SK-N-SH treated with all-trans-retinoic acid at 6 μM for 48 hours (cell line): ENCODE results near the gene ZFP14.

Experiments used
- ATAC-seq: fragments of 200-7000 bp; cut with Tn5 transposase; 3 replicates; pipeline ENCODE4 v1.9.1; 2020; ENCODE audit warnings: mild to moderate bottlenecking, moderate library complexity
- ARNTL ChIP-seq: fragments of 450-650 bp; formaldehyde crosslinking; IDR thresholded peaks from 2 replicates; pipeline ENCODE4 v1.5.0; 2020; ENCODE audit warnings: low read depth, mild to moderate bottlenecking, moderate library complexity, borderline replicate concordance
- BACH2 ChIP-seq: fragments of 250-450 bp; sonication (Bioruptor Pico); IDR thresholded peaks from 2 replicates; pipeline ENCODE4 v1.9.0; 2021; ENCODE audit warnings: mild to moderate bottlenecking, borderline replicate concordance
- CSDC2 ChIP-seq: fragments of 250-450 bp; sonication (Bioruptor Pico); IDR thresholded peaks from 2 replicates; pipeline ENCODE4 v1.5.0; 2020; ENCODE audit warnings: mild to moderate bottlenecking, moderate library complexity
- CSRNP3 ChIP-seq: fragments of 250-450 bp; sonication (Bioruptor Pico); IDR thresholded peaks from 2 replicates; pipeline ENCODE4 v1.5.1; 2021; ENCODE audit warnings: mild to moderate bottlenecking, moderate library complexity
- ESRRG ChIP-seq: fragments of 250-450 bp; sonication (Bioruptor Pico); IDR thresholded peaks from 2 replicates; pipeline ENCODE4 v1.6.1; 2021; ENCODE audit warnings: mild to moderate bottlenecking
- GLIS3 ChIP-seq: fragments of 250-450 bp; sonication (Bioruptor Pico); IDR thresholded peaks from 2 replicates; pipeline ENCODE4 v1.5.0; 2020; ENCODE audit warnings: mild to moderate bottlenecking, moderate library complexity
- OSR1 ChIP-seq: fragments of 250-450 bp; sonication (Bioruptor Pico); IDR thresholded peaks from 2 replicates; pipeline ENCODE4 v1.8.0; 2022; ENCODE audit warnings: moderate library complexity, mild to moderate bottlenecking, inconsistent platforms
- PATZ1 ChIP-seq: fragments of 250-450 bp; sonication (Bioruptor Pico); IDR thresholded peaks from 2 replicates; pipeline ENCODE4 v1.8.0; 2020; ENCODE audit warnings: mild to moderate bottlenecking, moderate library complexity, borderline replicate concordance
- PPARA ChIP-seq: fragments of 250-450 bp; sonication (Bioruptor Pico); IDR thresholded peaks from 2 replicates; pipeline ENCODE4 v1.5.0; 2020; ENCODE audit warnings: mild to moderate bottlenecking, borderline replicate concordance
- RARB ChIP-seq: fragments of 250-450 bp; sonication (Bioruptor Pico); IDR thresholded peaks from 2 replicates; pipeline ENCODE4 v1.8.0; 2021; ENCODE audit warnings: mild to moderate bottlenecking, moderate library complexity
- SNAI2 ChIP-seq: fragments of 250-450 bp; sonication (Bioruptor Pico); IDR thresholded peaks from 2 replicates; pipeline ENCODE4 v1.5.0; 2020; ENCODE audit warnings: mild to moderate bottlenecking, moderate library complexity
- TCF4 ChIP-seq: fragments of 250-450 bp; sonication (Bioruptor Pico); IDR thresholded peaks from 2 replicates; pipeline ENCODE4 v1.8.0; 2021; ENCODE audit warnings: mild to moderate bottlenecking, moderate library complexity, borderline replicate concordance
- TOX ChIP-seq: fragments of 250-450 bp; sonication (Bioruptor Pico); IDR thresholded peaks from 2 replicates; pipeline ENCODE4 v1.8.0; 2021; ENCODE audit warnings: mild to moderate bottlenecking, moderate library complexity, borderline replicate concordance
- ZC3H10 ChIP-seq: fragments of 250-450 bp; sonication (Bioruptor Pico); IDR thresholded peaks from 2 replicates; pipeline ENCODE4 v1.5.1; 2021; ENCODE audit warnings: mild to moderate bottlenecking, moderate library complexity
- ZFP3 ChIP-seq: fragments of 250-450 bp; sonication (Bioruptor Pico); IDR thresholded peaks from 2 replicates; pipeline ENCODE4 v1.5.0; 2020; ENCODE audit warnings: mild to moderate bottlenecking, moderate library complexity
- ZFP30 ChIP-seq: fragments of 450-650 bp; formaldehyde crosslinking; IDR thresholded peaks from 2 replicates; pipeline ENCODE4 v1.5.0; 2022; ENCODE audit warnings: mild to moderate bottlenecking, moderate library complexity
- ZNF565 ChIP-seq: fragments of 450-650 bp; formaldehyde crosslinking; conservative IDR thresholded peaks from 2 replicates; pipeline ENCODE4 v1.5.0; 2020; ENCODE audit warnings: low read depth, mild to moderate bottlenecking, moderate library complexity
- ZNF70 ChIP-seq: fragments of 450-650 bp; formaldehyde crosslinking; IDR thresholded peaks from 2 replicates; pipeline ENCODE4 v1.5.0; 2020; ENCODE audit warnings: mild to moderate bottlenecking, moderate library complexity
- ZNF8 ChIP-seq: fragments of 450-650 bp; formaldehyde crosslinking; IDR thresholded peaks from 2 replicates; pipeline ENCODE4 v1.5.0; 2020; ENCODE audit warnings: mild to moderate bottlenecking, moderate library complexity
- TF ChIP-seq, protein P1 (sequence below): fragments of 250-450 bp; sonication (Bioruptor Pico); IDR thresholded peaks from 2 replicates; pipeline ENCODE4 v1.5.0; 2020; ENCODE audit warnings: mild to moderate bottlenecking, moderate library complexity
- TF ChIP-seq, protein P2 (sequence below): fragments of 250-450 bp; sonication (Bioruptor Pico); IDR thresholded peaks from 2 replicates; pipeline ENCODE4 v1.5.1; 2020; ENCODE audit warnings: low read depth, mild to moderate bottlenecking, moderate library complexity

The ZFP14 gene

DNA sequence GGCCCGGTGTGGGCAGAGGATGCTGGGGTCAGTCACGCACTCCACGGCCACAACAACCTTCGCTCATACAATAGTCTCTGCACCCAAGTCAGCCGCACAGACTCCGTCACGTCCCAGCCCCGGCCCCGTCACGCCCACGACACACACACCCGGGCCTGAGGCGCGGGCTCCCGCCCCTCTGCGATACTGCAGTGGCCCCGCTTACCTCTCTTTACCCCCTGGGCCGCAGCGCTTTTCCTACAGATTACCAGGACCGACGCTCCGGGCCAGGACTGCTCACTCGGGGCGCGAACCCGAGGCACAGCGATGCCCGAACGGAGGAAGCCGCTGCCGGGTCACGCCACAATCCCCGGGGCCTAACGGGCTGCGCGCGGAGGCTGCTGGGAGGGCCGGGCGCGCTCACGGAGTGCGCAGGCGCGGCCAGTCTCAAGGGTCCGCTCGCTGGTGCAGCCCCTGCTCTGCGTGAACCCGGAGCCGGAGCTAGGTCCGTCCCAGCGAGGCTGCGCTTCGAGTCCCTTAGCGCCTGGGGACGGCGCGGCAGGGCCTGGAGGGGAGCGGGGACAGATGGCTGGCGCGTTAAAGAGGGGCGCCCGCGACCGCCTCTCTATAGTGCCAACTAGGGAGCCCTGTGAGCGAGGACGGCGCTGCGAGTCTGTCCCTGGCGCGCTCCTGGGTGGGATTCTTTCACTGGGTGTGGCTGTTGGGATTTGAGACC, 39.4 kb upstream of the ZFP14 start, which contains the start of gene ZFP82:
ZFP82 (minus strand) TSS at position 358 of the 715 bp plus-strand sequence. CDS start 8,855 bp downstream, outside the sequence.
- no peak for TF ChIP-seq ZFP3 (CRISPR knock-in tag)
- TF ChIP-seq BACH2 (CRISPR knock-in tag) = no peak
- peak; percentile 70; the same call in 1 of the 2 replicates for TF ChIP-seq ZNF8 (CRISPR knock-in tag)
- TF ChIP-seq TCF4 = no peak
- TF ChIP-seq, protein P1, sequence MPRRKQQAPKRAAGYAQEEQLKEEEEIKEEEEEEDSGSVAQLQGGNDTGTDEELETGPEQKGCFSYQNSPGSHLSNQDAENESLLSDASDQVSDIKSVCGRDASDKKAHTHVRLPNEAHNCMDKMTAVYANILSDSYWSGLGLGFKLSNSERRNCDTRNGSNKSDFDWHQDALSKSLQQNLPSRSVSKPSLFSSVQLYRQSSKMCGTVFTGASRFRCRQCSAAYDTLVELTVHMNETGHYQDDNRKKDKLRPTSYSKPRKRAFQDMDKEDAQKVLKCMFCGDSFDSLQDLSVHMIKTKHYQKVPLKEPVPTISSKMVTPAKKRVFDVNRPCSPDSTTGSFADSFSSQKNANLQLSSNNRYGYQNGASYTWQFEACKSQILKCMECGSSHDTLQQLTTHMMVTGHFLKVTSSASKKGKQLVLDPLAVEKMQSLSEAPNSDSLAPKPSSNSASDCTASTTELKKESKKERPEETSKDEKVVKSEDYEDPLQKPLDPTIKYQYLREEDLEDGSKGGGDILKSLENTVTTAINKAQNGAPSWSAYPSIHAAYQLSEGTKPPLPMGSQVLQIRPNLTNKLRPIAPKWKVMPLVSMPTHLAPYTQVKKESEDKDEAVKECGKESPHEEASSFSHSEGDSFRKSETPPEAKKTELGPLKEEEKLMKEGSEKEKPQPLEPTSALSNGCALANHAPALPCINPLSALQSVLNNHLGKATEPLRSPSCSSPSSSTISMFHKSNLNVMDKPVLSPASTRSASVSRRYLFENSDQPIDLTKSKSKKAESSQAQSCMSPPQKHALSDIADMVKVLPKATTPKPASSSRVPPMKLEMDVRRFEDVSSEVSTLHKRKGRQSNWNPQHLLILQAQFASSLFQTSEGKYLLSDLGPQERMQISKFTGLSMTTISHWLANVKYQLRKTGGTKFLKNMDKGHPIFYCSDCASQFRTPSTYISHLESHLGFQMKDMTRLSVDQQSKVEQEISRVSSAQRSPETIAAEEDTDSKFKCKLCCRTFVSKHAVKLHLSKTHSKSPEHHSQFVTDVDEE (CRISPR knock-in tag) = 0 out of 2 replicates have a peak, but pooled peaks have one; percentile 10
- TF ChIP-seq ZFP30 (CRISPR knock-in tag) = no peak
- TF ChIP-seq ARNTL (CRISPR knock-in tag) = no peak
- TF ChIP-seq, all 23 proteins: peak for 2
- peak; percentile 96 for ATAC-seq

DNA sequence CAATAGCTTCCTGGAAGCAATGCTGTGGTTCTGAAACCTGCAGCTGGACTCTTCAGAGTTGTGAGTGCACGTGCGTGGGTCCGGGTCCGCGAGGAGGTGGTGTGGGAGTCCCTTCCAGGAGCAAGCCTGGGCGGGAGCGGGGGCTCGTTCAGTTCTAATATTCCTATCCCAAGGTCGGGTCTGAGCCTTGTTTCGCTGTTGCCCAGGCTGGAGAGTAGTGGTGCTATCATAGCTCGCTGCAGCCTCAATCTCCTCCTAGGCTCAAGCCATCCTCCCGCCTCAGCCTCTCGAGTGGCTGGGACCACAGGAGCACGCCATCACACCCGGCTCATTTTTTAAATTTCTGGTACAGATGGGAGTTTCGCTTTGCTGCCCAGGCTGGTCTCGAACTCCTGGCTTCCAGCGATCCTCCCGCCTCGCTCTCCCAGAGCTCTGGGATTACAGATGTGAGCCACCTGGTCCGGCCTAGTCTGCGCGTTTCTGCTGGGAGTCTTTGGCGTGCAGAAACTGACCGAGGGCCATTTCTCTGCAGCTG, 38.8 kb upstream of the ZFP14 start:
- peak; percentile 17 for ATAC-seq

GRCh38 chr19:36409841-36410240, 30.8 kb upstream of the ZFP14 start:
- TF ChIP-seq TOX (CRISPR knock-in tag) = no peak
- no peak for TF ChIP-seq TCF4
- no peak for TF ChIP-seq PATZ1
- ATAC-seq = no peak

More for the DNA sequence above, 38.8 kb upstream of the ZFP14 start:
- no peak for TF ChIP-seq ZC3H10
- TF ChIP-seq ZNF70 (CRISPR knock-in tag) = no peak
- TF ChIP-seq RARB (CRISPR knock-in tag) = no peak
- TF ChIP-seq ZFP3 (CRISPR knock-in tag) = no peak
- TF ChIP-seq TOX (CRISPR knock-in tag) = no peak
- TF ChIP-seq ESRRG (CRISPR knock-in tag) = no peak
- no peak for TF ChIP-seq ZNF8 (CRISPR knock-in tag)
- TF ChIP-seq ZFP30 (CRISPR knock-in tag) = no peak
- TF ChIP-seq GLIS3 (CRISPR knock-in tag) = no peak
- no peak for TF ChIP-seq ZNF565 (CRISPR knock-in tag)
- TF ChIP-seq CSRNP3 = no peak
- no peak for TF ChIP-seq BACH2 (CRISPR knock-in tag)

DNA sequence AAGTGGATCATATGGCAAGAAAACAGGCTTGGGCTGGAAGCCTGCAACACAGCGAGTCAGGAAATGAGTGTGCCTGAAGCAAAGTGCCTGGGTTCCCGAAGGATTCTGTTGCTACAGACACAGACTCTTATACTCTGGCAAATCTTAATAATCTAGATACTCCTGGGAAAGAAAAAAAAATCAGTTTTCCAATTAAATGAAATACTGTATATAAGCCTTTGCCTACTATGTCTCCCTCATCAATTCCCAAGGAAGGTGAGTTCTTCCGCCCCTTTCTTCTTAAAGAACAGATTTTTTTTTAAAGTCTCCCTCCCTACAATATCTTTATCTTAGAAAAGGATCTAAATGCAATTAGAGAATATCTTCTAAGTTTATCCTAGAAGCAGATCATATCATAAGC, 29.1 kb upstream of the ZFP14 start:
- TF ChIP-seq ZFP30 (CRISPR knock-in tag) (no peak), CSDC2 (CRISPR knock-in tag) (no peak), RARB (CRISPR knock-in tag) (no peak), BACH2 (CRISPR knock-in tag) (no peak), ZNF565 (CRISPR knock-in tag) (no peak), GLIS3 (CRISPR knock-in tag) (no peak), TCF4 (no peak), SNAI2 (no peak), TOX (CRISPR knock-in tag) (no peak), OSR1 (CRISPR knock-in tag) (no peak), ZNF8 (CRISPR knock-in tag) (no peak), CSRNP3 (no peak), PPARA (no peak), ARNTL (CRISPR knock-in tag) (no peak), ZNF70 (CRISPR knock-in tag) (no peak), ESRRG (CRISPR knock-in tag) (no peak)
- TF ChIP-seq, protein P2, sequence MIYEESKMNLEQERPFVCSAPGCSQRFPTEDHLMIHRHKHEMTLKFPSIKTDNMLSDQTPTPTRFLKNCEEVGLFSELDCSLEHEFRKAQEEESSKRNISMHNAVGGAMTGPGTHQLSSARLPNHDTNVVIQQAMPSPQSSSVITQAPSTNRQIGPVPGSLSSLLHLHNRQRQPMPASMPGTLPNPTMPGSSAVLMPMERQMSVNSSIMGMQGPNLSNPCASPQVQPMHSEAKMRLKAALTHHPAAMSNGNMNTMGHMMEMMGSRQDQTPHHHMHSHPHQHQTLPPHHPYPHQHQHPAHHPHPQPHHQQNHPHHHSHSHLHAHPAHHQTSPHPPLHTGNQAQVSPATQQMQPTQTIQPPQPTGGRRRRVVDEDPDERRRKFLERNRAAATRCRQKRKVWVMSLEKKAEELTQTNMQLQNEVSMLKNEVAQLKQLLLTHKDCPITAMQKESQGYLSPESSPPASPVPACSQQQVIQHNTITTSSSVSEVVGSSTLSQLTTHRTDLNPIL (CRISPR knock-in tag) = no peak
- TF ChIP-seq, protein P1 (CRISPR knock-in tag) = no peak
- ATAC-seq = no peak
